GM21515 (cell line): ENCODE results near the gene CCDC177.

Experiments
- ATAC-seq: cut with Tn5 transposase; IDR thresholded peaks from one replicate; pipeline ENCODE4 v1.9.1; 2021; ENCODE audit not compliant: unreplicated experiment

Gene CCDC177

DNA sequence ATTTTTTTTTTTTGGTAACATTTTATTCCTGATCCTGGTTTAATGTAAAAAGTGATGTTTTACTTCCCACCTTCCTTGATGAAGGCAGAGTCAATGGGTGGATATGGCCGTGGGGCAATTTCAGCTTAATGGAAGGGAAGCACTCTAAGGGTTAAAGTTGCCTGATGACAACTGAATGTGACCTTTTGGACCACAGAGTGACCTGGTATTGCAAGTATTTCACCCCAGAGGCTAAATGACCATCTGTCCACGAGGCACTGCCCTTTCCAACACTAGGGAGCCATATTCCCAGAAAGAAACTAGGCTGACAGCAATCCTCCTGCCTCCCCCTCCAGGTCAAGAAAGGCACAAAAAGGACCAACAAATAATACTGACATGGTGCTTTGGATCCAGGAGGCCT lies 4.8 kb downstream of the CCDC177 start:
- no peak for ATAC-seq

DNA sequence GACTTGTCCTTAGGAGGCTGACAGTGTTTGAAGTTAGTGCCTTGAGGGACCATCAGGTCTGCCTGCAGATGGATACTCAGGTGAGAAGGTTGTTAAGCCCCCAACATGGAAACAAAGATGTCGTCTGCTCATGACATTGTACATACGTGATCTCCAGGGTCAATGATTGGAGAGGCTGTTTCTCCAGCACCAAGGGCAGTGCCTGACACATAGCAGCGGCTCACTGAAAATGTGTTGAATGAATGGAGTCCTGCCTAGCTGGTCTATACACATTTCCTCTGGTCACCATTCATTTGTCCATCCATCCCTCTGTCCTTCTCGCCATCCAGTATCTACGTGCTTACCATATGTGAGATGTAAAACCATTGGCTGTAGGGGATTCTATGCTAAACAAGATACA lies 7.1 kb downstream of the CCDC177 start:
- ATAC-seq, result no peak

DNA sequence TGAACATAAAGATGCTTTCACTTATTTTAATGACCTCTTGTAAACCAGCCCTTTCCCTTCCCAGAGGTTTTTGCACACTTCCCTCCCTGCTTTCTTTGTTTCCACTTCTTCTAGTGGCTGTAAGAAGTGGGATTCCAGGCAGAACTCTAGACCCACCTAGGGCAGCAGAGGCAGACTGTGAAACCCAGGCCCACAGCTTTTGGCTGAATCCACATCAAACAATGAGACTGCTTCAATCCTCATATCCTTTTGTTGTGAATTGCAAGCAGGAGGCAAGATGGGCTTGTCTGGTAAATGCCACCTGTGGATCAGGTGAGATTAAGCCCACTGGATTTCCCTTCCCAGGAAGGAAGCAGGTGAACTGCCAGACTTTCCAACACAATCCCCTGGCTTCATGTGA lies 12.8 kb downstream of the CCDC177 start:
- no peak for ATAC-seq

DNA sequence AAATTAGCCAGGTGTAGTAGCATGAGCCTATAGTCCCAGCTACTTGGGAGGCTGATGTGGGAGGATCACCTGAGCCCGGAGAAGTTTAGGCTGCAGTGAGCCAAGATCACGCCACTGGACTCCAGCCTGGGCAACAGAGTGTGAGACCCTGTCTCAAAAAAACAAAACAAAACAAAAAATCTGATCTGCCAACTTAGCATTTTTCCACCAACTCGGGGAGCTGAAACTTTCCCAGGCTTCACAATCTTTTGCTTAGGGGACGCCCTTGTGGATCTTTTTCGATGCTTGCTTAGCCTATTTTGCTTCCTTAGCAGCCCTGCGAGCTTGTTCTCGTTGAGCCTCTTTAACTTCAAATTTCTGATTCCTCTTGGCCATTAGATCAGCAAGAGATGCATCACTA lies 13.8 kb downstream of the CCDC177 start:
- no peak for ATAC-seq

DNA sequence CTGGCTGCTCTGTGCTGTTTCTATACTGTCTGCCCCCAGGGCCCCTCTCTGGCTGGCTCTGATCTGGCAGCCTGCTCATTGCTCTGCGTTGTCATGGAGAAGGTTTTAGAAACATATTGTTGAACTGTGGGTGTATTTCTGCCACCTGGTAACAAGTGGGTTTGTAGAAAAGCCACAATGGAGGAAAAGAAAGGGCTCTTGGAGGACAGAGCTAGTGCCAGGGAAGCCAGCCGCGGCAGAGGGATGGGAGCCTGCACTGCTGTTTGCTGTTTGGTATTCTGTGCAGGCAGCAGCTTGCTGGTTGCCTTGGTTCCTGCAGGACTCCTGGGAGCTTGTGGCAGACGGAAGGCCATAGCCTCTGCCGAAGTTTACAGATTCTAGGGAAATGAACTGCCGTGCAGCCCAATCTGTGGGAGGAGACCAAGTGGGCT lies 15.1 kb downstream of the CCDC177 start:
- no peak for ATAC-seq

DNA sequence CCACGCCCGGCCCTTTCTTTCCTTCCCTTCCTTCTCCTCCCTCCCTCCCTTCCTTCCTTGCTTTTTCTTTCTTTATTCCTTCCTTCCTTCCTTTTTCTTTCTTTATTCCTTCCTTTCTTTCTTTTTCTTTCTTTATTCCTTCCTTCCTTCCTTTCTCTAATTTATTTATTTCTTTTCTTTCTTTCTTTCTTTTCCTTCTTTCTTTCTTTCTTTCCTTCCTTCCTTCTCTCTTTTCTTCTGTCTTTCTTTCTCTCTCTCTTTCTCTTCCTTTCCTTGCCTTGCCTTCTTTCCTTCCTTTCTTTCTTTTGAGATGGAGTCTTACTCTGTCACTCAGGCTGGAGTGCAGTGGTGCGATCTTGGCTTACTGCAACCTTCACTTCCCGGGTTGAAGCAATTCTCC lies 15.9 kb downstream of the CCDC177 start:
- no peak for ATAC-seq

DNA sequence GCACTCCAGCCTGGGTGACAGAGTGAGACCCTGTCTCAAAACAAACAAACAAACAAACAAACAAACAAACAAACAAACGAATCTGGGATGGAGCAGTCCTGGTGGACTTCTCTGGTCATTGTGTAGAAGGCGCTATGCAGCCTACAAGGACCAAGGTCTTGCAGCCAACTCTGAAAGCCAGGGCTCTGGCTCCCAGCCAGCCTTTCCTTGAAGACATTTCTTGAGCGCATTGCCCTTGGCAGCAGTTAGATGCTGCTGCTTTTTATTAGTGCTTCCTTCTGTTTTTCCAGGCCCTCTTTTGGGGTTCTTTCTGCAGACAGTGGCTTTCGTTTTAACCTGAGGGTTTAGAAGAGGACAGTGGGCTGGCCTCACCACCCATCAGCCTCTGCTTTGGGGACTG lies 20.2 kb downstream of the CCDC177 start:
- no peak for ATAC-seq

DNA sequence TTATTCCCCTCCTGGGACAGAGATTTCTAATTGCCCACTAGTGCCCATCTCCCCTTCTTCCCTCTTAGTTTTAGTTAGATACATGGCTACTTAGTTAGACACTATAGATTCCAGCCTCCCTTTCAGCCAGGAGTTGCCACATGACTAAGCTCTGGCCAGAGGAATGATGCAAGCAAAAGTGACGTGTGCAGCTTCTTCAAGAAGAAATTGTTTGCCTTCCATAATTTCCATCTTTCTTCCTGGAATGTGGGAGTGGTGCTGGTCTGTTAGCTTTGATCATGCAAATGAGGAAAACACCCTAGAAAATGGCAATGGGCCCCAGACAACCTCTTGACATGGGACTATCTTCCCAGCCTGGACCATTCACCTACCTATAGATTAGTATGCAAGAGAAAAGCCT lies 21.4 kb downstream of the CCDC177 start:
- ATAC-seq, result no peak

DNA sequence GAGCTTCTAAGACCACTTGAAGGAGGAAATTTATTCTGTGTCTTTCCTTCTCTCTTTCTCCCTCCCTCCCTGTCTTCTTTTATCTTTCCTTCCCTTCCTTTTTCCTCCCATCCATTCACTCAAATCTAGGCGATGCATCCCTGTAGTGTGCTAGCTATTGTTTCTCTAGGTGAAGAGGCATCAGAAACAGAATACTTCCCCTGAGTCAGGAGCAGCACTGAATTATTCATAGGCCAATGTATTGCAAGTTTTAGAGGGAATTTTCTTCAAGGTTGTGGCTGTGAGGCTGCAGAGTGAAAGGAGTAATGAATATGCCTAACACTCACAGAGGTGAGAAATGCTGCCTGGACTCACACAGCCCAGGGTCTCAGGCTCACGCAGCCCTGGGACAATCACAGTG lies 23.2 kb downstream of the CCDC177 start:
- ATAC-seq, result no peak

DNA sequence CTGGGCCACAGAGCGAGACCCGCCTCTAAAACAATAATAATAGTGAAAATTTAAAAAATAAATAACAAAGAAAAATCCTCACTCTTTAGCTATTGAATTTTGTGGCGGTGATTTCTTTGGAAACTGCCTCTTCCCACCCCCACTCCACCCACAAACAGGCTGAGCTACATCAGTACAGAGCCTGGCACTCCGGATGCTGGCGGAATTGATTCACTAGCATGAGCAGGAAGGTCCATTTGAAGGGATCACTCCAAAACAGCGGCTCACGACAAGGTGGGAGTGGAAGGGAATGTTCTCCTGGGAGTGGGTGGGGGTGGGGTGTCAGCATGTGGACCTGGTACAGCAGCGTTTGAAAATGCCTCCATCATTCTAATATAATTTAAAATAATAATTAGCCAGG lies 26.1 kb downstream of the CCDC177 start:
- ATAC-seq, result no peak

DNA sequence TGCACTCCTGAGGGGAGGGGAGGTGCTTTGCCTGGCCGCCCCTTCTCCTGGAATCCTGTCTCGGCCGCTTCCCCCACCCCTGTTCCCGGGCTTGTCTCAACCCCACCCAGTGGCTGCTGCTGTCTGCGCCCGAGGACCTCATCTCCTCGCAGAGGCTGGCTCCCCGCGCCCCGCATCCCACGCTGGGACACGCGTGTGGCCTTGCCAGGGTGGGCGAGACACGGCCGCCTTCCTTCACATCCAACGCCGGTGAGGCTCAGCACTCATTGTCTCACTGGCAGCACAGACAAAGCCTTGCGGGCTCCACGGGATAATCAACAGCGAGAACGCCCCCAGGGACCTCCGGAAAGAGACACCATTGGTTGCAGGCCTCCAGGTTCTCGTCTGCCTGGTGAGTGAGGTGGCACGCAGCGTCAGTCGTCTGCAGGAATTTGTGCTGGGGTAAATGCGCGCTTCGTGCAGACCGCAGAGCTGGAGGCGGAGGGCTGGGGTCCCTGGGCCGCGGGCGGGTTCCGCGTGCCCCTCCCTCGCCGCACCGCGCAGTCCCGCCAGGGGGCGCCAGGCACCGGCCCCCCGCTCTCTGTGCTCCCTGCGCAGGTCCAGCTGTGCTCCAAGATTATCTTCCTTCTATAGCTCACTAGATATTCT lies 26.8 kb downstream of the CCDC177 start:
- ATAC-seq, result no peak

DNA sequence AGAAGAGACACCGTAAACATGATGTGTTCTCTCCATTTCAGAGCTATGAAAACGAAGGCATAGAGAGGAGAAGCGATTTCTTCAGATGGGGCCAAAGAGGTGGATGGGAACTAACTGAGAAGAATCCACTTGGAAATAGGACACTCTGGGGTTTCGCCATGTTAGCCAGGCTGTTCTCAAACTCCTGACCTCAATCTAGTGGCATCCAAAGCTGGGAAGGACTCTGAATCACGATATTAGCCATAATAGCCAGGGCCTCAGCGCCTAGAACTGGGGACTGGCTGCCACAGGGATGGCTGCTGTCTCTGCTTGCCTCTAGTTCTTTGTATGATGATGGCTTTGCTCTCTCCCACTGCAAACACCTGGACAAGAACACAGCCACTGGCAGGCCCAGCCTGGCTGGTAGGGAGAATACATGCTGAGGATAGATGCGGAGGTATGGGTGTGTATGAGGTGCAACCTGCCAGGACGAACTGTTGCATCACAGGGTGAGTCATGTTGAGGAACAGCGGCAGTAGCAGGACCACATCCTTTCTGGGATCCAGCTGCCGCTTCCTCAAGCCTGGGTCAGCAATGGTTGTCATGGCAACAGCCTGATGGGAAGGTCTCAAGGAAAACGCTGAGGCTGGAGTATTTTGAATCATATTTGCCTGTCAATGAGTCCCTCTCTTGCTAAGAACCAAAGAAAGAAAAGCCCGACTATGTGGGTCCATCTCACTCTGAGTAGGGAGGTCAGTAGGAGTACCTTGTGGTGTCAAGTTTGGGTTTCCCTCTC lies 31.1 kb downstream of the CCDC177 start:
- ATAC-seq, result no peak

DNA sequence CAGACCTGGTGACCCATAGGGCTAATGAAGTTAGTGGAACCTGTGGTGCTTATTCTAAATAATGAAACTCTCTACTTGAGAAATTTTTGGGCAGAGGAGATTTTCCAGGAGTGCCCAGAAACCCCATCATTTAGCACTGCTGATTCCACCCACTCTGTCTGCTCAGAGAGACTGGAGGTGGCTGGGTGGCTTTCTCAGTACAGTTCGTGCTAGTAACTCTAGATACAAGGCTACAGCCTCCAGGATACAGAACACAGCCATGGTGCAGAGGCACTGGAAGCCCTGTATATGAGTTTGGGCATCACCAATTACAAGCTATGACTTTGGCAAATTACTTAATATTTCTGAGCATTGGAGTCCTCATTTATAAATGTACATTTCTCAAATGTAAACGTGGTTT lies 32.4 kb downstream of the CCDC177 start:
- ATAC-seq, result no peak

DNA sequence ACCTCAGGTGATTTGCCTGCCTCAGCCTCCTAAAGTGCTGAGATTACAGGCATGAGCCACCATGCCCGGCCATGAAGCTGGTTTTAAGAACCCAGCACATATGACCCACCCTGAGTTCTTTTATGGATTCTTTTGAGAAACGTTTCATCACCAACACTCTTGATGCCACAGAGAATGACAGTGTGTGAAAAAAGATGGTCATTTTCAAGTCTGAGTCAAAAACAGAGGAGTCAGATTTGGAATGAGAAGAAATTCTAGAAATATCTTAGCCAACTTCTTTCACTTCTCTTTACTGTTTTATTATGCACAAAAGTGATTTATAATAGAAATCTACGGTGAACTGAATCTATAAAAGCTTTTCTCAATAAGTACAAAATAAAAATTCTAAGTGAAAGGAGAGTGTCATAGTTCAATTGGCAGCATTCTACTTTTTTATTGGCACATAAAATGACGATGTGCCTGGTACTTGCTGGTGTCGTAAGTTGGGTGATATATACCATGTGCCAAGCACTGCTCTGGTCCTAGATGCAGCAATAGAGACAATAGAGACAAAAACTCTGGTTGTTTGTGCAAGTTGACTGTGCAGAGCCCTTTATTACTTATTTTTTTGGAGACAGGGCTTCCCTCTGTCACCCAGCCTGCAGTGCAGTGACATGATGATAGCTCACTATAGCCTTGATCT lies 33.9 kb downstream of the CCDC177 start:
- no peak for ATAC-seq

DNA sequence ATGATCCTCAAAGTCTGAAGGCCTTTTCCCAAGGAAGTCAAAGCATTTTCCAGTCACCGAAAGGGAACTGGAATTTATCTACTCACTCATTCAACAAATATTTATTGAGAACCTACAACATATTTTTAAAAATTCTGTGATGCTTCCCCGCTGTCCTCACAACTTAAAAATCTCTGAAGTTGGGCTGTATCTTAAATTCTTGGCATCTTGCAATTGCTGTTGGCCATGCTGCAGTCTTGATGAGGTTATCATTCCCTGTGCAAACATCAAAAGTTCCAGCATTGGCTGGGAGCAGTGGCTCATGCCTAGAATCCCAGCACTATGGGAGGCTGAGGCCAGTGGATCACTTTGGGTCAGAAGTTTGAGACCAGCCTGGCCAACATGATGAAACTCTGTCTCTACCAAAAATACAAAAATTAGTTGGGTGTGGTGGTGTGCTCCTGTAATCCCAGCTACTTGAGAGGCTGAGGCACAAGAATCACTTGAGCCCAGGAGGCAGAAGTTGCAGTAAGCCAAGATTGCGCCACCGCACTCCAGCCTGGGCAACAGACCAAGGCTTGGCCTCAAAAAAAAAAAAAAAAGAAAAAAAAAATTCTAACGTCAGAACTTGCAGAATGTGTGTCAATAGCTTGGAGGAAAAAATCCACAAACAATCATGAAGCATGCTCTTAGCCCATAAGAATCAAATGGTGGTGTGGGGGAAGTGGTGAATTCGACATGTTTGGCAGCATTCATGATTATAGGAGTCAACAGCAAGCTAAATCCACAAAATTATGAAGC lies 34.9 kb downstream of the CCDC177 start:
- no peak for ATAC-seq

DNA sequence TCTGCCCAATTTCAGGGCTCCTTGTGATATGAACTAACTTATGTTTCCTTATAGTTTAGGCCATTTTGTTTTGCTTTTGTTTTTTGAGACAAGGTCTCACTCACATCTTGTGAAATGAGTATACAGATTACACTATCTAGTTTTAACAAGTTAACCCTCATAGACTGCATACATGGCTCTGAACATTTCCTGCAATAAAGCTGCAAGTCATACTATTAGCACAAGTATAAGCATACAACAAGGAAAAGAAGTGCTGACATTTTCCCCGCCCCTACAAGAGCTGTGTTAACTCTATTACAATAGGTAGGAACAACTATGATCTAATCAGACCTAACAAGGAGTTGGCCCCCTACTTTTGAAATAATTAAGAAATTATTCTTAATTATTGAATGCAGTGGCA lies 35.9 kb downstream of the CCDC177 start:
- no peak for ATAC-seq

DNA sequence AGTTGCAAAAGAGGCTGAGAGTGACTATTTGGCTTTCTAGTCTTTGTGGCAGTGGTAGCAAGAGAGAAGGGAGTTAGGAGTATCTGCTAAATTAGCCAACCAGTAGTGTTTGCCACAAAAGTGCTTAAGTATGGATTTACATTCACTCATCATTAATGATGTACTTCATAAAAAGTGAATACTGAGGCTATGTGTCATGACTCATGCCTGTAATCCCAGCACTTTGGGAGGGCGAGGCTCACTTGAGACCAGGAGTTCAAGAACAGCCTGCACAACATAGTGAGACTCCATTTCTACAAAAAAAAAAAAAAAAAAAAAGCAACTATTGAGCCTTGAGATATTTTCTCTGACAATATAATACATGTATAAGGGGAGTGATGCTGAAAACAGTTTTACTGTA lies 36.8 kb downstream of the CCDC177 start:
- ATAC-seq, result no peak

DNA sequence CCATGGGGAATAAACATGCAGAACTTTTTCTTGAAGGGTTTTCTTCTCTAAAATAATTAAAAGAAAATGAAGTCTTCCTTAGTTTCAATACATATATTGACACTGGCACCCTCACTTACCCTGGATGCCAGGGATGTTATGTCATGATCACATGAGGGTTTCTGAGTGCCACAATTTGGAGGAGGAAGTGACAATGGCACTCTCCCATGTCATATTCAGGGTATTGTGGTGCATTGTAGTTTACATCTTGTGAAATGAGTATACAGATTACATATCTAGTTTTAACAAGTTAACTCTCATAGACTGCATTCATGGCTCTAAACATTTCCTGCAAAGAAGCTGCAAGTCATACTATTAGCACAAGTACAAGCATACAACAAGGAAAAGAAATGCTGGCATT lies 37.7 kb downstream of the CCDC177 start:
- no peak for ATAC-seq

DNA sequence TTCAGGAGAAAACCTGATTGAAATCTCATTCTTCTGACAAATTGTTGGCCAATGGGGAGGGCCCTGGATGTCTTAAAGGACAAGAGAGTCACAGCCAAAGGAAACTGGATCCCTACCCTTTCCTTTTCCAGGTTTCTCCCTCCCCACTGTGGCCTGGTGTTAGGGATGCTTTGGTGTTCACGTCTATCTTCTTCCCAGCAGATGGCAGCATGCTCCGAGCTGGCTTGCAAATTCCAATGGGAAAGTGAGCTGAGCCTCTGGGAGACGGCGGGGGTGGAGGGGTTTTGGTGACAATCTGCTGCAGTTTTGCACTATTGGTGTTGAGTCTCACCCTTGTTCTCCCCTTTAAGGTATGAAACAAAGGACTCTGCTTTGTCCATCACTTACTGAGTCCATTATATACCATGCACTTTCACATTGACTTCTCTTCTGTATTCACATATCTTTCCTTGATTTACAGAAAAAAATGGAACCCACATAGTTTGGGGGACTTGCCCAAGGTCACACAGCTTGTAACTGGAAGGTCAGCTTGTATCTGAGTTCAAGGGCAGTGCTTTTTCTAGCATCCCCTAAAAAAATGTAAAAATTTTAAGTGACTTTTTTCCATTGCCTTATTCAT lies 39.3 kb downstream of the CCDC177 start:
- ATAC-seq, result no peak

DNA sequence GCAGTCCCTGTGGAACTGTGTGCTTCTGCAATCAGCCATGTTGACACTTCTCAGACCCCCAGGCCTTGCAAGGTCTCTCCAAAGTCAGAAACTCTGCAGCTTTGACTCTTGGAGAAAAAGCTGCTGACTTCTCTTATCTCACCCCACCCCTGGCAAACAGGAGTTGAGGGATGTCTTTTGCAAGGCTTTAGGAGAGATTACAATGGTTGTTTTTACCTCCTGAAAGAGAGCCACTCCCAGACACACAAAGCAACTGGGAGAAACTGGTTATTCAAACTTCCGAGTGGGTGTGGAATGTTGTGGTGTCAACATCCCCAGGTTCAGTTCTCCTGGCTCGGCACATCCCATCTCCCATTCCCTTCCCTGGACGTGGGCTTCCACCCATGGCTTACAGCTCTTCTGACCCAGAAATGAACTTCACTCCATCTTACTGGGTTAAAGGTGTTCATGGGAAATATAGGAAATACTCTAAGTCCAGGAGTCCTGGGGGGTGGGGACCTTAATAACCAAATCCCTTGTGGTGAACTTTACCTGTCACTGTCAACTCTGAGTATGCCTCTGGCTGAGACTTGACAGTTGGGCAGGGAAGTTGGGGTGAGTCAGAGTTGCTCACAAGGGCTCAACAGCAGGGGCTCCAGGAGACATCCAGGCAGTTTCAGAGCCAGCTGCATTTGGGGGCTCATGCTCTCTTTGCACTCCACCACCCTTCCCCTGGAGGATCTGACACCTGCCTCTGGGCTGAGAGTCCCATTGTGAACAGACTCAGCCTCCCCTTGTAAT lies 41.9 kb downstream of the CCDC177 start:
- no peak for ATAC-seq
